T-helper 22 cell (primary cell): ENCODE data around the gene DTD1.

ENCODE experiments used
- DNase-seq: peaks from one replicate; pipeline ENCODE4 v3.0.0-alpha.2; 2020; ENCODE audit warnings: low read depth

Gene DTD1, protein sequence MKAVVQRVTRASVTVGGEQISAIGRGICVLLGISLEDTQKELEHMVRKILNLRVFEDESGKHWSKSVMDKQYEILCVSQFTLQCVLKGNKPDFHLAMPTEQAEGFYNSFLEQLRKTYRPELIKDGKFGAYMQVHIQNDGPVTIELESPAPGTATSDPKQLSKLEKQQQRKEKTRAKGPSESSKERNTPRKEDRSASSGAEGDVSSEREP

DNA sequence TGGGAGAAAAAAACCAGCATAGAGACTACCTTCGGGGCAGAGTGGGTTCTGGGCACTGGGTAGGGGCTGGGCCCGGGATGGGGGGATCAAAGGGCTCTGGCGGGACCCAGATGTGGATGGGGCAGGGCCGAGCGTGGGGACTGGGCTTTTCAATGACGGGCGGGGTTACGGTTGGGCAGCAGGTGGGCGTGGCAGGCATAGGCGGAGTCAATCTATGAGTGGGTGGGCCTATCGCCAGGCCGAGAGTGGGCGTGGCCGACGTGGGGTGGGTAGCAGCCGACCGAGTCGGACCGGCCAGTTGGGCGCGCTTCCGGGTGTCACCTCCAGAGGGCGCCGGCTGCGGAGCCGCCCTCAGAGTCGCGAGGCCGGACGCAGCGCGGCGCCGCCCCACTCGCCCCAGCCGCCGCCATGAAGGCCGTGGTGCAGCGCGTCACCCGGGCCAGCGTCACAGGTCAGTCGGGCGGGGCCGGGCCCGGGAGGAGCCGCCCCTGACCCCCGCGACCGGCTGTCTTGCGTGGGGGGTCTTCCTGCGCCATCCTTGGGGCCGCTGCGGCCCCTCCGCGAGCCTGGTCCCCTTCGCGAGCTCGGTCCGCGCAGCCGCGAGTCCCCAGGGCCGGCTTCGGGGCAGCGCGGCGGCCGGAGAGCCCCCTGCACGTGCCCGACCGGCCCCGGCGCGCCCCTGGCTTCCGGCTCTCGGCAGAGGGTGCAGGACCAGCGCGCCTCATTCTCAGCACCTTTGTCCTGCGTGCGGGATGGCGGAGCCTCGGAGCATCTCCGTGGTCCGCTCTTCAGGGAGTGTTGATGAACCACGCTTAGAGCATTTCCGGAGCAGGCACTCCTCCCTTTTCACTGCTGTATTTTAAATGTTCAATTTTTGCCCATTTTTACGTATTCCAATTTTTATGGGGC lies at the start of gene DTD1:
TSS of gene DTD1 (plus strand) at position 390 of the 909 bp plus-strand sequence. CDS start at position 409, 19 bp downstream.
- DNase-seq = peak; percentile 61

DNA sequence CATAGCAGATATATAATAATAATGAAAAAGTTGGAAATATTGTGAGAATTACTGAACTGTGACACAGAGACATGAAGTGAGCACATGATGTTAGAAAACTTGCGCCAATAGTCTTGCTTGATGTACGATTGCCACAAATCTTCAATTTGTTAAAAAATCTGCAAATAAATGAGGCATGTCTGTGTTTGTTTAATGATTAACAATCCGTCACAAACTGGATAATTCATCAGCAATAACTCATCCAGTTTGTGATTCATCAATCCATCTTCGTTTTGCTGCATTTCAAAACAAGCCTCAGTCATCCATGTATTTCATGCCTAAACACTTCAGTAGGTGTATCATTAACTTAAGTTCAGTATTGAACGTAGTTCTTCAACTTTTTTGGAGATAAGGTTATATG lies 46.1 kb upstream of the DTD1 start:
- DNase-seq = no peak

- no peak for DNase-seq
Observed at GRCh38 chr20:18543216-18543615, 44.6 kb upstream of the DTD1 start.

DNA sequence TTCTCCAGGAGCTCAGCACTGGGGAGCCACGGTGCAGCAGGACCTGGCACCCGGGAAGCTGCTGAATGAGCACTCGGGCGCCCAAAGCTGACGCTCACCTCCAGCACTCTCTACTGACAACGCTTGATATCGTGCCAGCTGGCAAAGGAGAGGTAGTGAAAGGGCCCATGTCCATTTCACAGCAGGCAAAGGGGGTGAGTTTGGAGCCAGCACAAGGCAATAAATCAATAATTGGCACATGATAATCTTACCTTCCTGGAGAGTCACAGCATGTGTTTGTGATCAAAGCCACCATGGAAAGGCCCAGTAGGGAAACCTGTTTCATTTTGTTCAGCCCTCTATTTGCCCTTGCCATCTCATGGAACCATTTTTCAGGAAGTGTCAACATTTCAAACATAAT lies 43.9 kb upstream of the DTD1 start:
- no peak for DNase-seq

DNA sequence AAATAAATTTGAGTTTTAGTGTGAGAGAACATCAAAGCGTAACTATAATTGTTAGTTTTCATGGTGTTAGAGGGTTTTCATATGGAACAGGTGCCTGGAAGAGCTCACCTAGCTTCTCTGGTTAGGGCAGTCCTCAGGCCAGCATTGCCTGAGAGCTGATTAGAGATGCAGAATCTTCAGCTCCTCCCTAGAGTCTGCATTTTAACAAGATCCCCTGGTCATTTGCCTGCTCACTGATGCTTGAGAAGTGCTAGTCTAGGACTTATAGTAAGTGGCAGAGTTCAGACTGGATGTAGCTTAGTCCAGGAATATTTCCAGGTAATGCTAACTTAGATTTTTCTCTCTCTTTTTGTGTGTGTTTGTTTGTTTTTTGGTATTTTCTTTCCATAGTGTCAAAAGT lies 42.3 kb upstream of the DTD1 start:
- no peak for DNase-seq

GRCh38 chr20:18548465-18548864 lies 39.4 kb upstream of the DTD1 start:
- no peak for DNase-seq

DNA sequence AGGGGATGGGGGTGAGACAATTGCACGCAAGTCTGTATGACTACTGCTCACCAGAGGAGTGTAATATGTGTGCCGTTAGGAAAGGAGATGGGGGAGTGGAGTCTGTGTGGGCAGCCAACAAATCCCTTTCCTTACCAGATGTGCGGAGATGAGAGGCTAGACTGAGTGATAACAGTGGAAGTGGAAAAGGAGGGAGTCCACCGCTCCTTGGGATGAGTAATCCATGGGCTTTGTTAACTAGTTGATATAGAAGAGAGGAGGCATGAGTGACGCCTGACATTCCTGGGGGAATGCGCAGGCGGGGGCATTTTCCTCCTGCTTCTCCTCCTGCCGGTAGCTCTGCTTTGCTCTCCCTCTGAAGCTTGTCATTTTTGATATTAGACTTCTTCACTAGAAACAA lies 34.1 kb upstream of the DTD1 start:
- DNase-seq = no peak

DNA sequence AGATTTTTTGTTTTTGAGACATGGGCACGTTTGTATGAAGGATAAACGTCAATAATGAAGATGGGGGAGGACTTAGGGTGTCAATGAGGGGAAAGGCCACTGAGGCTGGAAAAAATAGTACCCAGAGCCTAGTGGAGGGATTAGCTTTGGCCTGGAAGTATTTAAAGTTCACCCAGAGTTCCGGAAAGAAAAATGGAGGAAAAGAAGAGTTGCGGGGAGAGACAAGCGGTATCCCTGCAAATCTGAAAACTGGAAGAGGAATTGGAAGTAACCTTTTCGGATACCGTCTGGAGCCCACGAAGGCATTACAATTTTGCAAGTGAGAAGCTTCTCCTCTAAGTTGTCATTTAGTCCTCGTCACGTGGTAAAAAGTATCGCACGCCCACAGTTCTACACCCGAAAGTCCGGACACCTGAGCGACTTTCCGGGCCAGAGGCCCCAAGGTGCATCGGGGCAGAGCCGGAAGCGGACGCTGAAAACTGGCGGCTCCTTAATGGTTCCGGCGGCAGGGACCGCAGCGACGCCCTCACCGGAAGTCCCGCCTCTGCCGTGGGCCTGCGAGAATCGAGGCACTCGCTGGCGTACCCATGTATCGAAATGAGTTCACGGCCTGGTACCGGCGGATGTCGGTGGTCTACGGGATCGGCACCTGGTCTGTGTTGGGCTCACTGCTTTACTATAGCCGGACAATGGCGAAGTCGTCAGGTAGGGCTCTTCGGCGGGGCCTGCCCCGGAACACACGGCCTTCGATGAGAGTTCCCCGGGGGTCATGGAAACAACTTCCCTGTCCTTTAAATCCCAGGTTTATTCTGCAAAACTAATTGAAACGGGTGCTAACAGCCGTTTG lies 20.7 kb upstream of the DTD1 start, which contains the start of gene SMIM26:
TSS of gene SMIM26 (plus strand) at position 541 of the 847 bp plus-strand sequence. CDS start at position 588, 47 bp downstream.
- peak; percentile 84 for DNase-seq

DNA sequence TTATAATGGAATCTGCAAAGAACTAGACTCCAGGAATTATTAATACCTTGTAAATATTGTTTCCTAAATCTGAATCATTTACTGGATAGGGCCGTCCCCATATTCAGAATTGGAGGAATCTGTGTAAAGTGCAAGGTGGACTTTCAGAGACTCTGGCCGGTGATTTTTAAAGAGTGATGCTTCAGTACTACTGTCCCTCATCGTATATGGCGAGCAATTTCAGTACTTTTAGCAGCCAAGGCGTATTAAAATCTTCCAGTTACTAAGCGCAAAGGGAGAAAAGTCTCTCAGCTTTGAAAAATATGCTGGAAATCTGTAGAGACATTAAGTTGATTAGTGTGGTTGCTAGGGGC lies 20.1 kb upstream of the DTD1 start:
- no peak for DNase-seq

GRCh38 chr20:18571009-18571408 lies 16.8 kb upstream of the DTD1 start:
- no peak for DNase-seq

DNA sequence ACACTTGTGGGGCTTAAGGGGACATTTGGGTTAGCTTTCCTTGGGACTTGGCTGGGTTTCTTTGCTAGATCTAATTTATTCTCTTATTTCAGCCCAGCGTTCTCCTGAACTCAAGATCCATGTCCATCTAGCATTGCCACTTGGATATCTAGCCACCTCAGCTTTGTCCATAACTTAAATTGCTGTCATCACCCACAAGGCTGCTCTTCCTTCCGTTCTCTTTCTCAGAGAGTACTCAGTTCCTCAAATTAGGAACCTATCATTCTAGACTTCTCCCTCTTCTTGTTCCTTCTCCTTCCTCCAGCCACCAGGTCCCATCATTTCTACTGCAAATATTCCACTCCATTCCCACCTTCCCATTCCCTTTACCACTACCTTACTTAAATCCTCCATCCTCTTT lies 16.3 kb upstream of the DTD1 start:
- DNase-seq = no peak

GRCh38 chr20:18577942-18578341 lies 9.9 kb upstream of the DTD1 start:
- no peak for DNase-seq

- DNase-seq = no peak
Observed at GRCh38 chr20:18578581-18578980, 9.3 kb upstream of the DTD1 start.

DNA sequence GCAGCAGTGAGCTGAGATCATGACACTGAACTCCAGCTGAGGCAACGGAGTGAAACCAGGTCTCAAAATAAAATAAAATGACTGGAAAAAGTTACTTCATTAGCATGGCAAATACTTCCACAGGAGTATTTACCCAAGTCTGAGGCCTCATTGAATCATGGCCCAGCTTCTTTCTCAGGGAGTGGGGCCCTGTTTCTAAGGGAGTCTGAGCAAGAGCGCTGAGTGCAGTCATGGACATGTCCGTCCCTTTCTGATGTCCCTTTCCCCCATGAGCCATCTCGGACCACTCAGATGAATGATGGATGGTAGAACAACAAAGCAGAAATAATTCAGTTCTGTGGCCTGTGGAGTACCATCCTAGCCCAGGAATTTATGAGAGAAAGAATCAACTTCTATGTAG lies 7.8 kb upstream of the DTD1 start:
- DNase-seq = no peak

DNA sequence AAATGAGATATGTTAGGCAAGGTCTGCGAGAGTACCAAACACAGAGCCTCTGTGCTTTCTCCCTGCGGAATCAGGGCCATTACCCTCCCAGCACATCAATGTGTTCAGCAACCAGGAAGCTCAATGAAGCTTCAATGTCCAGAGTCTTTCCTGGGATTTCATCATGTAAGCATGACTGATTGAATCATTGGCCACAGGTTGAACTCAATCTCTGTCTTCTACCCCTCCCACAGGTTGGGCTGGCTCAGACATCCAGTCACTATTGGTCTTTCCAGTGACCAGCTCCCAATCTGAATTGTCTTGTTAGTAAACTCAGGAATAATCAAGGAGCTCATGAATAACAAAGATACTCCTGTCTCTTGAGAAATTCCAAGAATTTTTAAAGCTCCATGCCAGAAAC lies 2.7 kb upstream of the DTD1 start:
- no peak for DNase-seq

GRCh38 chr20:18588574-18588933 lies 700 bp downstream of the DTD1 start:
- DNase-seq = no peak

GRCh38 chr20:18589941-18590674 lies 2.3 kb downstream of the DTD1 start:
- no peak for DNase-seq

- no peak for DNase-seq
Observed at GRCh38 chr20:18596270-18596669, 8.4 kb downstream of the DTD1 start.

DNA sequence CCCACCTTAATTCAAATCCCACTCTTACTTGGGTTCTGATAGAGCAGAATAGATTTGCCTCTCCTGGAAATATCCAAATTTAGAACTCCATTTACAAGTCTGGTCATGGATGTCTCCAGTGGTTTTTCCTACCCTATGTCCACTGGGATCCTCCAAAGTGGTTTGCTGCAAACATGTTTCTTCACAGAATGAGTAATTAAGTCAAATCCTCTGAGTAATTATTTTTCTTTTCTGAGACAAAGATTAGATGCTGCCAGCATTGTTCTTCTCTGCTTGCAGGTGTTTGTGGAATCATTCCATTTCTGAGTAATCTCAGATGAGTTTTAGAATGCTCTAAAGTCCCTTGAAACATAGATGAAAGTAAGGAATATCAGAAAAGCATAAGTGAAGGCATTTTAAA lies 21.9 kb downstream of the DTD1 start:
- no peak for DNase-seq

- DNase-seq = no peak
Observed at GRCh38 chr20:18611492-18611891, 23.6 kb downstream of the DTD1 start.

GRCh38 chr20:18613553-18613952 lies 25.7 kb downstream of the DTD1 start:
- no peak for DNase-seq

DNA sequence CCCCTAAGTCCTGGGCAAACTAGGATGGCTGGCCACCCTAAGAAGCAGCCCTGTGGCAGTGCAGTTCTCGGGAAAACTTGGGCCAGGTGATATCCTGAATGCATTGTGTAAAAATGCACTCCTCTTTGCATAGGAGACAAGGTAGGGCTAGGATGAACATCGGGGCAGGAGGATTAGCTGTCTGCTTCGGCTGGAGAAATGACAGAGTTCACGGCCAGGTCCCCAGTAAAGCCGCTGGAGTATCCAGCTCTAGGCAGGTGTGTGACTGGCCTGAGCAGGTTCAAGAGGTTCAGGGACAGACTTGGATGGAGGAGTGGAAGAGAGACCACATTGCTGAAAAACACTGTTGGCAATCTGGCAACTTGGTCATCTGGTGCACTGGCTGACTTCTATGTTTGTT lies 26.4 kb downstream of the DTD1 start:
- no peak for DNase-seq
